GM12801 (cell line): Measurements from ENCODE around the gene FTSJ1.

Experiments
- TF ChIP-seq, protein P1 (sequence below): IDR thresholded peaks from one replicate; pipeline ENCODE4 v1.5.1; 2011; ENCODE audit warnings: control low read depth; ENCODE audit not compliant: insufficient read length; ENCODE audit errors: extremely low read depth

Gene FTSJ1

GRCh38 chrX:48521353-48522243 is 45.6 kb downstream of the FTSJ1 start, which contains the start of gene EBP:
Gene EBP, plus strand, starts transcription at chrX:48521808. Its CDS starts 1,964 bp downstream, at chrX:48523772.
- TF ChIP-seq, protein P1, sequence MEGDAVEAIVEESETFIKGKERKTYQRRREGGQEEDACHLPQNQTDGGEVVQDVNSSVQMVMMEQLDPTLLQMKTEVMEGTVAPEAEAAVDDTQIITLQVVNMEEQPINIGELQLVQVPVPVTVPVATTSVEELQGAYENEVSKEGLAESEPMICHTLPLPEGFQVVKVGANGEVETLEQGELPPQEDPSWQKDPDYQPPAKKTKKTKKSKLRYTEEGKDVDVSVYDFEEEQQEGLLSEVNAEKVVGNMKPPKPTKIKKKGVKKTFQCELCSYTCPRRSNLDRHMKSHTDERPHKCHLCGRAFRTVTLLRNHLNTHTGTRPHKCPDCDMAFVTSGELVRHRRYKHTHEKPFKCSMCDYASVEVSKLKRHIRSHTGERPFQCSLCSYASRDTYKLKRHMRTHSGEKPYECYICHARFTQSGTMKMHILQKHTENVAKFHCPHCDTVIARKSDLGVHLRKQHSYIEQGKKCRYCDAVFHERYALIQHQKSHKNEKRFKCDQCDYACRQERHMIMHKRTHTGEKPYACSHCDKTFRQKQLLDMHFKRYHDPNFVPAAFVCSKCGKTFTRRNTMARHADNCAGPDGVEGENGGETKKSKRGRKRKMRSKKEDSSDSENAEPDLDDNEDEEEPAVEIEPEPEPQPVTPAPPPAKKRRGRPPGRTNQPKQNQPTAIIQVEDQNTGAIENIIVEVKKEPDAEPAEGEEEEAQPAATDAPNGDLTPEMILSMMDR, result no peak

- TF ChIP-seq, protein P1, result no peak
Observed at GRCh38 chrX:48522291-48522690, 46.3 kb downstream of the FTSJ1 start.

- TF ChIP-seq, protein P1, result no peak
Observed at GRCh38 chrX:48523682-48524081, 47.7 kb downstream of the FTSJ1 start.

DNA sequence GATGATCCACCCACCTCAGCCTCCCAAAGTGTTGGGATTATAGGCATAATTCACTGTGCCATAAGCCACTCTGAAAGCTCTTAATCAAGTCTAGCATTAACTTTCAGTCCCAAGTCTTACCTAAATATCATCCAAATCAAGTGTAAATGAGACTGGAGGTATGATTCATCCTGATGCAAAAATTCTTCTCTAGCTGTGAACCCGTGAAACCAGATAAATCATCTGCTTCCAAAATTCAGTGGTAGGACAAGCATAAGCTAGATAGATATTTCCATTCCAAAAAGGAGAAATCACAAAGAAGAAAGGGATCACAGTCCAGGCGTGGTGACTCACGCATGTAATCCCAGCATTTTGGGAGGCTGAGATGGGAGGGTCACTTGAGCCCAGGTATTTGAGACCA is 54.7 kb downstream of the FTSJ1 start:
- TF ChIP-seq, protein P1, result no peak

- TF ChIP-seq, protein P1, result no peak
Observed at GRCh38 chrX:48531358-48531959, 55.5 kb downstream of the FTSJ1 start.

GRCh38 chrX:48532161-48532560 is 56.2 kb downstream of the FTSJ1 start:
- TF ChIP-seq, protein P1, result no peak

- TF ChIP-seq, protein P1, result no peak
Observed at GRCh38 chrX:48533165-48533564, 57.2 kb downstream of the FTSJ1 start.
